ENCODE measurements around the gene PRSS8. TPM values are rescaled to one million over a fixed set of nuclear protein-coding genes. Genes with fewer than 3 reads are reported as not detected.

Gene PRSS8
- total RNA-seq, 3 donors from 2014 or later (not counting 1 experiment from before 2014, with no cell fraction given) = not detected

- Mint-ChIP-seq H3K36me3 (no peaks in the 10 kb centered on the region), H3K4me3 (peak overlapping the region; percentile 35), H3K4me1 (peaks cover 22 to 24% of the 10 kb centered on the region in 2 donors), H3K27me3 (ENCODE audit: low read depth in 2 of 2) (no peaks in the 10 kb centered on the region), H3K9me3 (no peaks in the 10 kb centered on the region), H3K27ac (peak overlapping the region in 1 of 2 donors; percentile 51)
- Histone ChIP-seq H3K27me3 (ENCODE audit: control insufficient read depth, insufficient read depth, low read length) (no peaks in the 10 kb centered on the region), H3K4me3 (ENCODE audit: low read length) (no peak overlapping the region), H3K27ac (ENCODE audit: low read length) (no peak overlapping the region), H3K36me3 (ENCODE audit: control insufficient read depth, insufficient read depth, low read length) (peaks cover 14% of the 10 kb centered on the region), H3K9me3 (ENCODE audit: control insufficient read depth, insufficient read depth, low read length) (no peaks in the 10 kb centered on the region), H3K4me1 (ENCODE audit: control insufficient read depth, insufficient read depth, low read length) (peaks cover 26% of the 10 kb centered on the region)
- no peak for TF ChIP-seq CTCF (IDR thresholded peaks at IDR 0.05)
- 98% methylated on average over 5 of the region's 5 CpGs for WGBS (ENCODE audit: insufficient coverage)
- no peak for ATAC-seq
- intact Hi-C loops (cut with micrococcal nuclease) = loop anchor here (5.0 kb wide), 1 partner anchor 60 kb away; the partner anchor contains the start of gene STX4
- DNase-seq = no peak
Measured at GRCh38 chr16:31092330-31092729, 43.2 kb downstream of the PRSS8 start.

GRCh38 chr16:31090540-31090939, 45.0 kb downstream of the PRSS8 start:
- Histone ChIP-seq H3K4me3 (ENCODE audit: low read length) (no peak overlapping the region), H3K36me3 (ENCODE audit: control insufficient read depth, insufficient read depth, low read length) (peaks cover 21% of the 10 kb centered on the region), H3K9me3 (ENCODE audit: control insufficient read depth, insufficient read depth, low read length) (no peaks in the 10 kb centered on the region), H3K4me1 (ENCODE audit: control insufficient read depth, insufficient read depth, low read length) (peaks cover 20% of the 10 kb centered on the region), H3K27ac (ENCODE audit: low read length) (no peak overlapping the region), H3K27me3 (ENCODE audit: control insufficient read depth, insufficient read depth, low read length) (no peaks in the 10 kb centered on the region)
- Mint-ChIP-seq H3K36me3 (no peaks in the 10 kb centered on the region), H3K27ac (no peak overlapping the region), H3K9me3 (no peaks in the 10 kb centered on the region), H3K4me1 (peaks cover 16 to 28% of the 10 kb centered on the region in 2 donors), H3K4me3 (no peak overlapping the region), H3K27me3 (ENCODE audit: low read depth in 2 of 2) (no peaks in the 10 kb centered on the region)
- intact Hi-C loops (cut with micrococcal nuclease) = loop anchor here (5.0 kb wide), 1 partner anchor 58 kb away; the partner anchor contains the start of gene STX4
- DNase-seq (no peak), ATAC-seq (no peak)
- WGBS (ENCODE audit: insufficient coverage) = 90% methylated on average over 2 of the region's 2 CpGs
- TF ChIP-seq CTCF (IDR thresholded peaks at IDR 0.05) = no peak

DNA sequence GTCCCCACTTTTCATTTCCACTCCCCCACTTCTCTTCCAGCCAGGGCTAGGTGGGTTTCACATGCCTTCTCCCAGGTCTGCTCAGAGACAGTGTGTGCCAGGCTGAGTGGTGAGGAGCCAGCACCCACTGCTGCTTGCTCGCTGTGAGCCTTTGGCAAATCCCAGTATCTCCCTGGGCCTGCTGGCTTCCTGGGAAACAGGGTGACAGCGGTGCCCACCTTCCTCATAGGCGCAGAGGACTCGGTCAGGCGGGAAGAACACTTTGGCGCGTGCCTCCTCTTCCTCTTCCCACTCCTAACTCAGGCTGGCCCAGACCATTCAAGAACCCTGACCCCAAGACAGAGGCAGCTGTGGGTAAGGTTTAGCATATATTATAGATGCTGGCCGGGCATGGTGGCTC, 46.3 kb downstream of the PRSS8 start:
- intact Hi-C loops (cut with micrococcal nuclease) = no loop called here
- no peak for TF ChIP-seq CTCF (IDR thresholded peaks at IDR 0.05)
- H3K27me3 ChIP-seq (ENCODE audit: control insufficient read depth, insufficient read depth, low read length) = no peaks in the 10 kb centered on the region
- H3K4me1 Mint-ChIP-seq = peaks cover 5 to 17% of the 10 kb centered on the region in 2 donors
- H3K27ac ChIP-seq (ENCODE audit: low read length) = no peak overlapping the region
- 97% methylated on average over 8 of the region's 8 CpGs for WGBS (ENCODE audit: insufficient coverage)
- no peaks in the 10 kb centered on the region for H3K36me3 Mint-ChIP-seq
- no peak overlapping the region for H3K4me3 ChIP-seq (ENCODE audit: low read length)
- H3K9me3 ChIP-seq (ENCODE audit: control insufficient read depth, insufficient read depth, low read length) = no peaks in the 10 kb centered on the region
- H3K9me3 Mint-ChIP-seq = no peaks in the 10 kb centered on the region
- H3K27me3 Mint-ChIP-seq (ENCODE audit: low read depth in 2 of 2) = no peaks in the 10 kb centered on the region
- ATAC-seq (no peak), DNase-seq (no peak)
- H3K36me3 ChIP-seq (ENCODE audit: control insufficient read depth, insufficient read depth, low read length) = peaks cover 32% of the 10 kb centered on the region
- H3K4me1 ChIP-seq (ENCODE audit: control insufficient read depth, insufficient read depth, low read length) = peaks cover 10% of the 10 kb centered on the region
- H3K4me3 Mint-ChIP-seq = no peak overlapping the region
- H3K27ac Mint-ChIP-seq = no peak overlapping the region

Data from natural killer cell (primary cell).